ENCODE measurements around the gene GPR65.

GPR65 gene

GRCh38 chr14:88005050-88005481 is at the start of gene GPR65:
GPR65 (plus strand) TSS chr14:88005135; CDS start chr14:88010848, 5,713 bp downstream.
- DNase-seq = peak; percentile 83

DNA sequence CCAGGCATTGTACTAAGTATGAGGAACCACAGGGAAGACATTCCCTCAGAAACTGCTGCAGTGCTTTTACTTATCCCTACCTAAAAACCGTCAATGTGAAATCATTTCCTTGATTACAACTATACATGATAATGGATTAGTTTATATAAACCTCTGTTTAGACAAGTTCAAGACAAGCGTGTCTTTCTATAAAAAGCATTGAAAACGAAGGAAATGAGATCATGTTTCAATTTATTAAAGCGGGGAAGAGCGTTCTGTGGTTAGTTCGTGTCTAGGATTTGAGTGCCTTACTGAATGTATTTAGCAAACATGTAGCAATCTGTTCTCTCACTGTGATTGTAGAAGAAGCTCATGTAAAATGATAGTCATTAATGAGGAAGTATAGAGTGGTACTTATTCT is 49.4 kb upstream of the GPR65 start:
- DNase-seq = no peak

DNA sequence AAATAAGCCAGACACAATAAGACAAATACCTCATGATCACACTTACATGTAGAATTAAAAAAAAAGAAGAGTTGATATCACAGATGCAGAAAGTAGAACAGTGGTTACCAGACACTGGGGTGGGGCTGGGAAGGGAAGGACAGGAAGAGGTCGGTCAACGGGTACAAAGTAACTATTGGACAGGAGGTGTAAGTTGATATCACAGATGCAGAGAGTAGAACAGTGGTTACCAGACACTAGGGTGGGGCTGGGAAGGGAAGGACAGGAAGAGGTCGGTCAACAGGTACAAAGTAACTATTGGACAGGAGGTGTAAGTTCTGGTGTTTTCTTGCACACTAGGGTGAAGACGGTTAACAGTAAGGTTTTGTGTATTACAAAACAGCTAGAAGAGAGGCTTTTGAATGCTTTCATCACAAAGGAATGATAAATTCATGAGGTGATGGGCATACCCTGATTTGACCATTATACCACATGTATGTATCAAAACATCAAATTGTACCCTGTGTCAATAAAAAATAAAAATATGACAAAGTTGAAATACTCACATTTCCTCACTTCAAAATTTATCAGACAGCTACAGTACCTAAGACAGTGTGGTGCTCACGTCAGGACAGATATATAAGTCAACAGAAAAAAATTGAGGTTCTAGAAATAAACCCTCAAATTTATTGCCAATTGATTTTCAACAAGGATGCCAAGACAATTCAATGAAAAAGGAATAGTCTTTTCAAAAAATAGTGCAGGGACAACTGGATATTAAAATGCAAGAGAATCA is 44.7 kb upstream of the GPR65 start:
- no peak for DNase-seq

- DNase-seq = no peak
Measured at GRCh38 chr14:87961246-87961645, 43.7 kb upstream of the GPR65 start.

DNA sequence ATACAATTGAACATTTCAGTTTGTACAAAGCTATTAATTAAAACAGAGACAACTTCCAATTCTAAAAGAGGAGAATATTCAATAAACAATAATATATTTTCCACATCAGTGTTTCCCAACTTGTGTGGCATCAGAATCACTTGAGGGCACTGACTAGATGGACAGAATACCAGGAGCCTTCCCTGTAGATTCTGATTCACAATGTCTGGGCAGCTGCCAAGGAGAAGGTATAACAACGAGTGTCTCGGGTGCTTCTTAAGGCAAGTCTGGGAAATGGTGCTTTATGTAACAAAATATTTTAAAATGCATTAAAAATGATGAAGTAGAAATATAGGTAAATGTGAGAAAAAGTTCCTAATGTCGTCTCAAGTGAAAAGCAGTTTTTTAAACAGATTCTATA is 38.1 kb upstream of the GPR65 start:
- DNase-seq = no peak

DNA sequence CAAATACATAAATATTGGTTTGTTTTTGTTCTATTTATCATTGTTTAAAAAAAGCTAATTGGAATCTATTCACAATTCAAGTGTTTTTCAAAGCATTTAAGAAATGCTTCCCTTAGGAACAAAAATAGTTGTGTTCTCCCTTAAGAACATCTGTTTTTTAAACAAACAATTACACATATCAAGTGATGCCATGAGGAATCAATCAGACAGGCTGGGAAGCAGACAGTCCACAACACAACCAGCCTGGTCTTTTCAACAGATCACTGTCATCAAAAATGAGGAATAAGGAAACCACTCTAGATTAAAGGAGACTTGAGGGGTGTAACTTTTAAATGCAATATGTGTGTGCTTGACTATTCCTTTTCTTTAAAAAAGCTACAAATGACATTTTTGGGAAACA is 37.4 kb upstream of the GPR65 start:
- no peak for DNase-seq

DNA sequence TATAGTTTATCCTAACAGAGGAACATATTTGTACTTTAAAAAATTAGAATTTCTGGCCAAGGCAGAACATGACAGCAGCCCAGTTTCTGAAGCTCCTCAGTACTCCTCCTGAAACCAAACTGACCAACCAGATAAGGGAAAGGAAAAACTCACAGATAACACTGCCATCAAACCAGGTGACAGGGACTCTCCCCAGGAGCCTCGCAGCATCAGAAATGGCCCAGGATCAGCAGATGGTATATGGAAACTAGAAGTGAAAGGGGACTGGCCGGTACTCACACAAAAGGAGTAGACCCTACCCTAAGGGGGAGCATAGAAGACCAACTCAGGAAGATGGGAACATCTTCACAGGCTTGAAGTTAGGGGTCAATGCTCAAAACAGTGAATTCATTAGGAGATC is 33.9 kb upstream of the GPR65 start:
- no peak for DNase-seq

DNA sequence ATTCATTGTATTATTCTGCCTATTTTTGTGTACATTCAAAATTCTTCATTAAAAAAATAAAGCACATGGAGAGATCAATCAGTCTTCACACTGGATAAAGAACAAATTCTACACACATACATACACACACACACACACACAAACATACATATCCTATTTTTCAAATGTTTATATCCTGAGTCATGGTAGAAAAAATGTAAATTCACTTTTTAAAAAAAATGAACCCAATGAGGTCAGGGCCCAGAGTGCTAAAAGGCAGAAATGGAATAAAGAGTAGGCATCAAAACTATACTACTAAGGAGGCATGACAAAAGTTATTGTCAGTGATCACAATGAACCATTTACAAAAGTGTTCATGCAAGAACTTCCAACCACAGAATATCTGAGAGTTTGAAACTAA is 29.3 kb upstream of the GPR65 start:
- DNase-seq = no peak

GRCh38 chr14:87979689-87980088 is 25.2 kb upstream of the GPR65 start:
- no peak for DNase-seq

DNA sequence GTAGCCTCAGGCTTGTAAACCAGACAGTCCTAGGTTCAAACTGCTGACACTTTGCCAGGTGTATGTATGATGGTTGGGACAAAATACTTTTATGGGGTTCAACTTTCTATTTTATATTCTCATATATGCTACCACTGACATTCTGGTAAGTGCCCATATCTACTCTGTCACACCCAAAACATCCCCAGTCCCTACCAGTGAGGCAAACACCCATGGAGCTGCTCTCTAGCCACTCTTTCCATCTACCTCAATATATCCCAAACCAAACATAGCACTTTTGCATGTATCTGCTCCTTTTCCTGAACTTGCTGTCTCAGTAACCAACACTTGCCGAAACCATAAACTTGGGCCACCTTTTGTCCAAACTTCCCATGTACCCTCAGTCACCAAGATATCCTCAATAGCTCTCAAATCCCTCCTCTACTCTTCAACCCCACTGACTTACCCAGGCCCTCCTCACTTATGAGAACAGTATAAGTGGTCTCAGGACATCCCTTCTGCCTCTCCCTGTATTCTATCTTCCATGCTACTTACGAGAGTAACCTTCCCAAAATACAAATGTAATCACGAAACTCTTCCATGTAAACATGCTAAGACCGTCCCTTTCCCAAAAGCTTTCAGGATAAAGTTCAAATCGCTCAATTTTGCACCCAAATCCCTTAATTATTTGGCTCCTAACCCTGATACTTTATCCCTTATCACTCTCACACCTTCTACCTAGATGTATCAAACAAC is 15.5 kb upstream of the GPR65 start:
- DNase-seq = no peak

- no peak for DNase-seq
Measured at GRCh38 chr14:87989956-87990299, 15.0 kb upstream of the GPR65 start.

GRCh38 chr14:87990682-87991081 is 14.3 kb upstream of the GPR65 start:
- DNase-seq = no peak

DNA sequence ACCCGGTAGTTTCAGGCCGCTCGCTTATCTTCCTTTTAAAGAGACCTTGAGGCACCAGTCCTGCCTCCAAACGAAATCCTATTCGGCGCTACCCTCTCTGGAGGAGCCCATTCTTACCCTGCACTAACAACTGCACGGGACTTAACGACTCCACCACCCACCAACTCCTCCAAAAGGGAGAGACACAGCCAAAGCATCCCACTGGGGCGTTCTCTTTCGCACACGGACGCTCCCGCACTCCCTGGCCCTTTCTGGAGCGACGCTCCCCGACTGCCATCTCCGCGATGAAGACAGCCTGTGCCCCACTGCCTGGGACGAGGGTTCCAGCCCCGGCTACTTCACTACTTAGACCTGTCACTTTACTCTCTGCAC is 12.6 kb upstream of the GPR65 start:
- DNase-seq = no peak

GRCh38 chr14:87992718-87993628 is 12.0 kb upstream of the GPR65 start, which contains the start of gene GALC:
GALC (minus strand) TSS chr14:87993182; CDS start chr14:87993164, 18 bp downstream.
- peak; percentile 98 for DNase-seq

DNA sequence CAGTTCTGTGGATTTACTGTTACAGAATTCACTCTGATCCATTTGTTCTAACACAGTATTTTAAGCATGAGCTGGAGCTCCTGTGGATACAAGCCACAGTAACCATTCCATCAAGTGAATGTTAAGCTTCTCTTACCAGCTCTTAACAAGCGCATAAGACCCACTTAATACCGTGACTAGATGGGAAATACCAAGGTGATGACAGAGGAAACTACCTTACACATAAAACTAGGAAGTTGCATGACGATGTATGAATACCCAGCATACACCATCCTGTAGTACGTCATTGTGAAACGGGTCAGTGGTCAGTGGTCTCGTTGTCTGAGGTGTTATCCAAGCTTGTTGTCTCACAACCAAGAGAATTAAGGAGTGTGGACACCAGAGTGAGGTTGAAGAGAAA is 10.0 kb upstream of the GPR65 start:
- DNase-seq = peak; percentile 80

- no peak for DNase-seq
Measured at GRCh38 chr14:87995500-87996290, 9.2 kb upstream of the GPR65 start.

DNA sequence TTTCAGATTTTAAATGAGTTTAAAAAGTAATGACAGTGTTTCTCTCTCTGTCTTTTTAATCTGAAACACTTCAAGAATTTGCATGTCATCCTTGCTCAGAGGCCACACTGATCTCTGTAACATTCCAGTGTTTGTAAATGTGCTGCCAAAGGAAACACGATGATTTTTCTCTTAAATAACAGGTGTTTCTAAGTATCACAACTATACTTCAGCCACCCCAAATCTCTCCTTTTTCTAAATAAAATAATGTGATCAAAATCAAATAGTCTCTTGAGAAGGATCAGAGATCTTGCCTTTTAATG is 8.7 kb upstream of the GPR65 start:
- DNase-seq = no peak

GRCh38 chr14:87998482-87998881 is 6.5 kb upstream of the GPR65 start:
- DNase-seq = no peak

DNA sequence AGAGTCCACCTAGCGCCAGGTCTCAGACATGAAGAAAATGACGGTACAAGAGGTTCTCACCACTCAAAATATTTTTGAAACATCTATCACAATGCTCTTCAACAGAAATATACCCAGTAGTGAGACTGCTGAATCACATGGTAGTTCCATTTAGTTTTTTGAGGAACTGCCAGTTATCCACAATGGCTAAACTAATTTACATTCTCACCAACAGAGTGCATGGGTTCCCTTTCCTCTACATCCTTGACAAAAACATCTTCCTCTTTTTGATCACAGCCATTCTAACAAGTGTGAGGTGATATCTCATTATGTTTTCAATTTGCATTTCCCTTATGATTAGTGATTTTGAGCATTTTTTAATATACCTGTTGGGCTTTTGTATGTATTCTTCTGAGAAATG is 5.7 kb upstream of the GPR65 start:
- no peak for DNase-seq

- DNase-seq = no peak
Measured at GRCh38 chr14:88002421-88003075, 2.4 kb upstream of the GPR65 start.

- no peak for DNase-seq
Measured at GRCh38 chr14:88003425-88003824, 1.5 kb upstream of the GPR65 start.

DNA sequence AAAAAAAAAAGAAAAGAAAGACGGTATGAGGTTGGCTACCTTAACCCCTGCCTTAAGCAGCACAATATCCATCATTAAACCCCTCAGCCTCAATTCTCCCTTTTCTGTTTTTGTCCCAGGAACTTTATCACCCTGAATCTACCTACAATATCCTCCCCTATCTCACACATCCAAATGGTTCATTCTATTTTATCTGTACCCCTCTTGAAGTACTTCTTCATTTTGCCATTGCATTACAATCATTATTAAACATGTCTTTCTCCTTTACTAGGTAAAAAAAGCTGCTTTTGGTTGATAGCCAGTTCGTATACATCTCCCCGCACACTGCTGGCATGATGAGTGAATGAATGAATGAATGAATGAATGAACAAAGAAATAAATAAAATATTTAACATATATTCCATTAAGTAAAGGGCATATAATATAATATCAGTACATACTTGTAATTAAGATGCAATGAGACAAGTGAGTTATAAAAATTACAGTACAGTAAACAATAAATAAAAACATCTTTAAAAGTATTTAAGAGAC is 364 bp upstream of the GPR65 start:
- DNase-seq = no peak

All from activated CD4-positive, alpha-beta T cell treated with anti-CD3 and anti-CD28 coated beads, Interleukin-2, Interleukin-6, amounts not matched to agents 100 ng/mL and 50 ng/mL, durations not matched to agents 16 hours and 8 hours (primary cell).